ENCODE data around the gene MGMT.

The MGMT gene

GRCh38 chr10:129809431-129809830, 342.4 kb downstream of the MGMT start:
- no peak for DNase-seq (ENCODE audit: low read depth)

- no peak for DNase-seq (ENCODE audit: low read depth)
These were observed 342.8 kb downstream of the MGMT start for GRCh38 chr10:129809841-129810240.

GRCh38 chr10:129811208-129811607, 344.2 kb downstream of the MGMT start:
- no peak for DNase-seq (ENCODE audit: low read depth)

GRCh38 chr10:129812398-129812797, 345.4 kb downstream of the MGMT start:
- DNase-seq (ENCODE audit: low read depth): no peak

GRCh38 chr10:129814681-129815646, 347.9 kb downstream of the MGMT start:
- no peak for DNase-seq (ENCODE audit: low read depth)

- no peak for DNase-seq (ENCODE audit: low read depth)
These were observed 349.0 kb downstream of the MGMT start for GRCh38 chr10:129815898-129816655.

GRCh38 chr10:129816656-129817045, 349.6 kb downstream of the MGMT start:
- DNase-seq (ENCODE audit: low read depth): no peak
